Retina (tissue), 1 donor: ENCODE results near the gene FAM131B.
"Not testable (repeated sequence)": the region's sequence is repeated elsewhere in the genome, so short reads cannot be mapped to it uniquely, and the experiment has no call there.

ENCODE experiments used
- DNase-seq: peaks from one replicate; pipeline ENCODE4 v3.0.0-alpha.2; 2016

The FAM131B gene

GRCh38 chr7:143362131-143363015, at the start of gene FAM131B:
TSS of gene FAM131B (minus strand) at chr7:143362713. CDS start at chr7:143362603, 110 bp downstream.
- peak; percentile 62 for DNase-seq

- DNase-seq: no peak
These were observed 49.6 kb upstream of the FAM131B start for GRCh38 chr7:143411976-143412708.

- DNase-seq: no peak
These were observed 48.0 kb upstream of the FAM131B start for GRCh38 chr7:143410521-143411004.

GRCh38 chr7:143408686-143409561, 46.4 kb upstream of the FAM131B start, which contains the start of gene EPHA1:
TSS of gene EPHA1 (minus strand) at chr7:143408856. CDS start at chr7:143408805, 51 bp downstream.
- DNase-seq: peak; percentile 18

GRCh38 chr7:143408252-143408685, 45.8 kb upstream of the FAM131B start:
- DNase-seq: no peak

- DNase-seq: no peak
These were observed 45.1 kb upstream of the FAM131B start for GRCh38 chr7:143407287-143408251.

GRCh38 chr7:143406002-143406357, 43.5 kb upstream of the FAM131B start:
- no peak for DNase-seq

- no peak for DNase-seq
These were observed 42.9 kb upstream of the FAM131B start for GRCh38 chr7:143405173-143406001.

GRCh38 chr7:143402233-143402632, 39.7 kb upstream of the FAM131B start:
- DNase-seq: not testable (repeated sequence)

GRCh38 chr7:143401265-143401664, 38.8 kb upstream of the FAM131B start:
- DNase-seq: no peak

- no peak for DNase-seq
These were observed 37.1 kb upstream of the FAM131B start for GRCh38 chr7:143399642-143400041.

- DNase-seq: no peak
These were observed 36.6 kb upstream of the FAM131B start for GRCh38 chr7:143399151-143399550.

- DNase-seq: no peak
These were observed 36.1 kb upstream of the FAM131B start for GRCh38 chr7:143398616-143399015.

GRCh38 chr7:143397710-143398530, 35.4 kb upstream of the FAM131B start:
- no peak for DNase-seq

- DNase-seq: no peak
These were observed 34.4 kb upstream of the FAM131B start for GRCh38 chr7:143396625-143397556.

- no peak for DNase-seq
These were observed 33.7 kb upstream of the FAM131B start for GRCh38 chr7:143396182-143396581.

GRCh38 chr7:143395187-143396149, 33.0 kb upstream of the FAM131B start:
- no peak for DNase-seq
